Peyer's patch (tissue), 4 donors: ENCODE data around the gene PIEZO2.

Experiments used
- POLR2A ChIP-seq, 2 donors: fragments of 450-650 bp; IDR thresholded peaks; one replicate each; pipeline ENCODE4 v1.5.1; 2017; ENCODE audit warnings: antibody characterized with exemption in 2 of 2, mild to moderate bottlenecking in 2 of 2, moderate library complexity in 2 of 2
- TF ChIP-seq, protein P1 (sequence below), 6 experiments: fragments of 450-650 bp in 4 of 6; fragments of 200-600 bp in 2 of 6; sonication (generic) in 1 of 6; IDR thresholded peaks; one replicate each; pipeline ENCODE4 v1.5.1; 2017 to 2019; ENCODE audit warnings: antibody characterized with exemption in 6 of 6, mild to moderate bottlenecking in 3 of 6, moderate library complexity in 1 of 6

- TF ChIP-seq, protein P1, sequence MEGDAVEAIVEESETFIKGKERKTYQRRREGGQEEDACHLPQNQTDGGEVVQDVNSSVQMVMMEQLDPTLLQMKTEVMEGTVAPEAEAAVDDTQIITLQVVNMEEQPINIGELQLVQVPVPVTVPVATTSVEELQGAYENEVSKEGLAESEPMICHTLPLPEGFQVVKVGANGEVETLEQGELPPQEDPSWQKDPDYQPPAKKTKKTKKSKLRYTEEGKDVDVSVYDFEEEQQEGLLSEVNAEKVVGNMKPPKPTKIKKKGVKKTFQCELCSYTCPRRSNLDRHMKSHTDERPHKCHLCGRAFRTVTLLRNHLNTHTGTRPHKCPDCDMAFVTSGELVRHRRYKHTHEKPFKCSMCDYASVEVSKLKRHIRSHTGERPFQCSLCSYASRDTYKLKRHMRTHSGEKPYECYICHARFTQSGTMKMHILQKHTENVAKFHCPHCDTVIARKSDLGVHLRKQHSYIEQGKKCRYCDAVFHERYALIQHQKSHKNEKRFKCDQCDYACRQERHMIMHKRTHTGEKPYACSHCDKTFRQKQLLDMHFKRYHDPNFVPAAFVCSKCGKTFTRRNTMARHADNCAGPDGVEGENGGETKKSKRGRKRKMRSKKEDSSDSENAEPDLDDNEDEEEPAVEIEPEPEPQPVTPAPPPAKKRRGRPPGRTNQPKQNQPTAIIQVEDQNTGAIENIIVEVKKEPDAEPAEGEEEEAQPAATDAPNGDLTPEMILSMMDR (IDR thresholded peaks at IDR 0.05): no peak
- TF ChIP-seq POLR2A (IDR thresholded peaks at IDR 0.05): no peak
Measured at GRCh38 chr18:10953672-10954071, 195.7 kb downstream of the PIEZO2 start.
